Nephron progenitor cell (in vitro differentiated cells): ENCODE measurements around the gene PAX5.

ENCODE experiments used
- DNase-seq: peaks from one replicate; pipeline ENCODE4 v3.0.0; 2021
- H3K27ac Mint-ChIP-seq: 2 replicates; pipeline ENCODE4 v1.8.0; 2021; ENCODE audit warnings: mild to moderate bottlenecking, moderate library complexity, mixed read lengths
- H3K27me3 Mint-ChIP-seq: 2 replicates; pipeline ENCODE4 v1.8.0; 2021; ENCODE audit warnings: mild to moderate bottlenecking, low read depth, mixed read lengths; ENCODE audit not compliant: poor library complexity
- H3K36me3 Mint-ChIP-seq: 2 replicates; pipeline ENCODE4 v1.8.0; 2021; ENCODE audit warnings: low read depth, mixed read lengths
- H3K4me1 Mint-ChIP-seq: 2 replicates; pipeline ENCODE4 v1.8.0; 2021; ENCODE audit warnings: mixed read lengths
- H3K4me3 Mint-ChIP-seq: 2 replicates; pipeline ENCODE4 v1.8.0; 2021; ENCODE audit warnings: mild to moderate bottlenecking, moderate library complexity, mixed read lengths
- H3K9me3 Mint-ChIP-seq: 2 replicates; pipeline ENCODE4 v1.8.0; 2021; ENCODE audit warnings: mild to moderate bottlenecking, moderate library complexity, mixed read lengths
- TF ChIP-seq, protein P1 (sequence below): fragments of 200-600 bp; sonication (generic); IDR thresholded peaks from 2 replicates; pipeline ENCODE4 v1.5.0; 2021; ENCODE audit warnings: antibody characterized with exemption

The PAX5 gene

DNA sequence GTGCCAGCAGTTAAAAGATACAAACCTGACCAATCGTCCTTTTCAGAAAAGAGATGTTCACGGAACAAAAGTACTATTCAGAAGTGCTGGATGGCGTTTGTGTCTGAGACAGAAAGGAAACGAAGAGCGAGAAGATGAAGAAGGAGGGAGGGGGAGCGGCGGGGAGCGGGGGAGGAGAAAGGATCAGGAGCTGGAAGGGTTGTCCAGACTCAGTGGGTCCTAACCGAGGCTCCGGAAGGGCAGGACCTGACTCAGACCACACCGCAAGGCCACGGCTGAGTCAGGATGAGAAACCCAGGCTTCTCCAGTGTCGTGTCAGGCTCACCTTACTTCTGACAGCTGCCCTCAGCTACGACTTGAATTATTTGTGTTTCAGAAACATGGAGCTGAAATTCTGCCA lies 46.2 kb downstream of the PAX5 start:
- no peak overlapping the region for H3K27ac Mint-ChIP-seq
- H3K27me3 Mint-ChIP-seq, result peaks cover 100% of the 10 kb centered on the region
- H3K4me1 Mint-ChIP-seq, result peaks cover 17% of the 10 kb centered on the region
- TF ChIP-seq, protein P1, sequence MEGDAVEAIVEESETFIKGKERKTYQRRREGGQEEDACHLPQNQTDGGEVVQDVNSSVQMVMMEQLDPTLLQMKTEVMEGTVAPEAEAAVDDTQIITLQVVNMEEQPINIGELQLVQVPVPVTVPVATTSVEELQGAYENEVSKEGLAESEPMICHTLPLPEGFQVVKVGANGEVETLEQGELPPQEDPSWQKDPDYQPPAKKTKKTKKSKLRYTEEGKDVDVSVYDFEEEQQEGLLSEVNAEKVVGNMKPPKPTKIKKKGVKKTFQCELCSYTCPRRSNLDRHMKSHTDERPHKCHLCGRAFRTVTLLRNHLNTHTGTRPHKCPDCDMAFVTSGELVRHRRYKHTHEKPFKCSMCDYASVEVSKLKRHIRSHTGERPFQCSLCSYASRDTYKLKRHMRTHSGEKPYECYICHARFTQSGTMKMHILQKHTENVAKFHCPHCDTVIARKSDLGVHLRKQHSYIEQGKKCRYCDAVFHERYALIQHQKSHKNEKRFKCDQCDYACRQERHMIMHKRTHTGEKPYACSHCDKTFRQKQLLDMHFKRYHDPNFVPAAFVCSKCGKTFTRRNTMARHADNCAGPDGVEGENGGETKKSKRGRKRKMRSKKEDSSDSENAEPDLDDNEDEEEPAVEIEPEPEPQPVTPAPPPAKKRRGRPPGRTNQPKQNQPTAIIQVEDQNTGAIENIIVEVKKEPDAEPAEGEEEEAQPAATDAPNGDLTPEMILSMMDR, result no peak
- H3K4me3 Mint-ChIP-seq, result no peak overlapping the region
- peaks cover 37% of the 10 kb centered on the region for H3K9me3 Mint-ChIP-seq
- no peak for DNase-seq
- H3K36me3 Mint-ChIP-seq, result peaks cover 4% of the 10 kb centered on the region

DNA sequence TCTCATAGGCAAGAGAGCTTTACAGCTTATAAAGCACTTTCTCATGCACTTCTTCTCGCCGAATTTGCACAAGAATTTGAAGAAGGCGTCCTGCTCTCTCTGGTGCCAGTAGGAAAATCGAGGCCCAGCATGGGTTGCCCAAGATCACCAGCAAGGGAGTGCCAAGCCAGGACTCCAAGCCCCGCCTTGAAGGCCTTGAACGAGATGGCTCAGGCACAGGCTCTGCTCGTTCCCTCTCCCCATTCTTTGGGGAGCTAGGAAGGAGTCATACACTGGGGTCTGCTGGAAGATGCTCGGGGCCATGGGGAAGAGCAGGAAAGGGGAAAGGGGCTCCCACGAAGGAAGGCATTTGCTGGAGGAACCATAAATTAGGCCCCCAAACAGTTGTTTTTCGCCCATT lies 46.7 kb downstream of the PAX5 start:
- DNase-seq, result no peak
- Mint-ChIP-seq H3K4me3 (peak overlapping the region; percentile 66), H3K36me3 (peaks cover 4% of the 10 kb centered on the region), H3K27me3 (peaks cover 100% of the 10 kb centered on the region), H3K9me3 (peaks cover 37% of the 10 kb centered on the region), H3K27ac (no peak overlapping the region), H3K4me1 (peaks cover 17% of the 10 kb centered on the region)
- TF ChIP-seq, protein P1, result no peak

DNA sequence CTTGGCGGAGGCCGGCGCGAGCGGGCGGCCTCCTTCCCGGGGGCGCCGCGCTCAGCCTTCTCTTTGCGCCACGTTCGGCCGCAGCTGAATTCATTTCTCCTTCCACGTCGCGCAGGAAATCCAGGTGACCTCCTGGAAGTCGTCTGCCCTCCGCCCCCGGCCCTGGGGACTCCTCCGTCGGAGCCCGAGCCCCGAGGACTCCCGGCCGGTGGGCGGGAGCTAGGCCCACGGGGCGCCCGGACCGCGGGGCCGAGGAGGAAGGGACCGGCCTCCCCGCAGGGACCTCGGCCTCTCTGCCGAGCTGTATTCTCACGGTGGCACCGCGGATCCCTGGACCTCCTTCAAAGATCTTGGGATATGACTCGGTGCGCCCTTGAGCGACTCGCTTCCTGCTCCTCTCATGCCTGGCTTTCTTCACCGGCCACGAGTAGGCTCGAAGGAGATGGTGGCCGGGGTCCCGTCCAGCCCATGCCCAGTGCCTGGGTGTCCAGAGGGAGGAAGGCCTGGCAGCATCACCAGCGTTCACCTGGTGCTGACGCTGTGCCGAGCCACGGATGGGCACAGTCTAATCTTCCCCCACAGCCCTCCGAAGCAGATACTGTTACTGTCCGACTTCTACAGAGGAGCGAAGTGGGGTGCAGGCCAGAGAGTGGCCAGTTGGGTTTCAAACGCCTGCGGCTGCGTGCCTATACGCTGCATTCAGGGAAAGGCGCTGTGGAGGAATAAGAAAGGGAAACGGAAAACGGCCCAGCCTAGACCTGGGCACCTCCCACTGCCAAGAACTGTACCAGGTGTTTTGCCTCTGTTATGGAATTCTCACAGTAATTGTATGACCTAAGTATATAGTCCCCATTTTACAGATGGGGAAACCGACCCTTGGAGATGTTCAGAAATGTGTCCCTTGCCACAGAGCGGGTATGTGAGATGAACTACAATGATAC lies 47.3 kb downstream of the PAX5 start:
- peaks cover 99% of the 10 kb centered on the region for H3K27me3 Mint-ChIP-seq
- peaks cover 17% of the 10 kb centered on the region for H3K4me1 Mint-ChIP-seq
- DNase-seq, result no peak
- no peak overlapping the region for H3K27ac Mint-ChIP-seq
- peak overlapping the region; percentile 66 for H3K4me3 Mint-ChIP-seq
- H3K9me3 Mint-ChIP-seq, result peaks cover 34% of the 10 kb centered on the region
- peaks cover 4% of the 10 kb centered on the region for H3K36me3 Mint-ChIP-seq
- TF ChIP-seq, protein P1, result no peak

DNA sequence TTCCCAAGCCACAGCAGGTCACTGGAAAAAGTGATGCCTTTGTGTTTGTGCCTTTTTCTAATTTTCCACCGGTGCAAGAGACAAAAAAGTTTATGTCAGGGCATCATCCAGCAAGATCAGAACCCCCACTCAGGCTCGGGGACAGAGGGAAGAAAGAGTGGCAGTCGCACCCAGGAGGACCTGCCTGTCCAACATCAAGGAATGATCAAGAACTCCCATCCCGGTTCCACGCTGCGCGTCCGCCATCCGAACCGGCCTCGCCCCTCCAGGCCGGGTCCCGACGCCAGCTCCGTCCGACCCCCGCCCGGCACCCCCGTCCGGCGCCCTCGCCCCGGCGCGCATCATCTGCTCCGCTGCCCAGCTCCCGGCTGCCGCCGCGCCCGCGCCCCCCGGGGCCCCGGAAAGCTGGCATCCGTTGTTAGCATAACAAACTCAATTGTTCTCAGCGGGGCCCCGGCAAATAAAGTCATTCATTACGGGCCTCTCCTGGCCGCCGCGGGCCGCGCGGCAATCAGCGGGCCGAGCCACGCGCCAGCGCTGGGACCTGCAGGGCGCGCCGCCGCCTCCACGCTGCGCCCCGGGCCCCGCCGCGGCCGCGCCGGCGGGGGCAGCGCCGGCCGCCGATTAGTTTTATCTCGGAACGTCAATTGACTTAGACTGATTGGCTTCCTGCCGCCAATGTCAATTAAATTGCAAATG lies 48.1 kb downstream of the PAX5 start:
- Mint-ChIP-seq H3K27me3 (peaks cover 99% of the 10 kb centered on the region), H3K4me3 (peak overlapping the region; percentile 79)

DNA sequence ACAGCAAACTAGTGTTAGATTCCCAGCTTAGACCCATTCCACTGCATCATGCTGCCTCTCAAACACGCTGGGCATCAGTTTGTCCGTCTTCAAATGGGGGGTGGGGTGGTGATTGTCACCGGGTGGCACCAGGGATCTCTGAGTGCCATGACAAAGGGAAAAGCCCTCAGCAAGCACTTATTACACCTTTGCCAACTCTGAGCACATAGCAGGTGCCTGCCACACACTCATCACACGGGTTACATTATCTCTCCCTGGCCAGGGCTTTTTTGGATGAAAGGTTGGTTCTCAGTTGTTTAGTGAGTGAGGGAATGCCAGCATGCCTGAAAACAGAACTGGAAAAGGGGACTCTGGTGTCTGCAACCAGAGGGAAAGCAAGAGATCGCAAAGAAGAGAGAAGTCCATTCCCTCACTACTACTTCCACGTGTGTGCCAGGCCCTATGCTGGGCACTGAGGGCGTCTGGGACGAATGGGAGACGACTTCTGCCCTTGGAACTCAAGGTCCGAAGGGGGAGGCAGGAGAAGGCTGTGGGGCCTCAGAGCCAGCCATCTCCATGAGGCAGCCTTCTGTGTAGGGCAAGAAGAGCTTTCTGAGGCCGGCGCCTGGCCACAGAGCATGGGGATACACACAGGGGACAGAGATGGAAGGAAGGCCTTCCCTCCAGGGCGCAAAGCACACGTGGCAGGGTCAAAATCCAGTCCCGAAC lies 48.9 kb downstream of the PAX5 start:
- no peak overlapping the region for H3K27ac Mint-ChIP-seq
- peaks cover 20% of the 10 kb centered on the region for H3K9me3 Mint-ChIP-seq
- TF ChIP-seq, protein P1, result no peak
- H3K4me3 Mint-ChIP-seq, result peak overlapping the region; percentile 79
- DNase-seq, result no peak
- H3K4me1 Mint-ChIP-seq, result peaks cover 27% of the 10 kb centered on the region
- H3K27me3 Mint-ChIP-seq, result peaks cover 99% of the 10 kb centered on the region
- peaks cover under 1% of the 10 kb centered on the region for H3K36me3 Mint-ChIP-seq

More for the DNA sequence above, 48.1 kb downstream of the PAX5 start:
- H3K9me3 Mint-ChIP-seq, result peaks cover 26% of the 10 kb centered on the region
- DNase-seq, result peak; percentile 52
- no peak overlapping the region for H3K27ac Mint-ChIP-seq
- TF ChIP-seq, protein P1, result no peak
- H3K36me3 Mint-ChIP-seq, result peaks cover 4% of the 10 kb centered on the region
- H3K4me1 Mint-ChIP-seq, result peaks cover 25% of the 10 kb centered on the region
